Hepatocyte (in vitro differentiated cells): ENCODE measurements around the gene SERPINB6. TPM values are rescaled to one million over a fixed set of nuclear protein-coding genes. Genes with fewer than 3 reads are reported as not detected.

Source experiments
- DNase-seq: peaks from one replicate; pipeline ENCODE4 v3.0.0-alpha.2; 2016; ENCODE audit warnings: low spot score
- H2AFZ ChIP-seq: fragments of 200-600 bp; sonication (generic); 2 replicates; pipeline ENCODE4 v1.6.0; 2016; ENCODE audit warnings: antibody characterized with exemption, mild to moderate bottlenecking
- H3K27ac ChIP-seq: fragments of 200-600 bp; sonication (generic); 2 replicates; pipeline ENCODE4 v1.5.1; 2016; ENCODE audit warnings: mild to moderate bottlenecking
- H3K27me3 ChIP-seq: fragments of 200-600 bp; sonication (generic); 2 replicates; pipeline ENCODE4 v1.6.1; 2016
- H3K36me3 ChIP-seq: fragments of 200-600 bp; sonication (generic); replicated peaks from 2 replicates; pipeline ENCODE4 v1.5.1; 2016; ENCODE audit warnings: low read depth; ENCODE audit not compliant: insufficient read depth
- H3K4me1 ChIP-seq: fragments of 200-600 bp; sonication (generic); 2 replicates; pipeline ENCODE4 v1.5.1; 2016; ENCODE audit warnings: mild to moderate bottlenecking, moderate library complexity; ENCODE audit not compliant: insufficient read depth
- H3K4me2 ChIP-seq: fragments of 200-600 bp; sonication (generic); 2 replicates; pipeline ENCODE4 v1.6.0; 2016
- H3K4me3 ChIP-seq: fragments of 200-600 bp; sonication (generic); 2 replicates; pipeline ENCODE4 v1.5.1; 2016; ENCODE audit warnings: mild to moderate bottlenecking
- H3K79me2 ChIP-seq: fragments of 200-600 bp; sonication (generic); 2 replicates; pipeline ENCODE4 v1.6.0; 2017; ENCODE audit warnings: mild to moderate bottlenecking
- H3K9me2 ChIP-seq: fragments of 200-600 bp; sonication (generic); replicated peaks from 2 replicates; pipeline ENCODE4 v1.6.0; 2017; ENCODE audit warnings: mild to moderate bottlenecking; ENCODE audit not compliant: insufficient read depth
- H3K9me3 ChIP-seq: fragments of 200-600 bp; sonication (generic); 2 replicates; pipeline ENCODE4 v1.5.1; 2016; ENCODE audit warnings: low read depth, mild to moderate bottlenecking
- H4K20me1 ChIP-seq: fragments of 200-600 bp; sonication (generic); 2 replicates; pipeline ENCODE4 v1.6.0; 2016; ENCODE audit warnings: mild to moderate bottlenecking; ENCODE audit not compliant: insufficient read depth, poor library complexity, severe bottlenecking
- CTCF ChIP-seq: fragments of 200-600 bp; sonication (generic); IDR thresholded peaks from 2 replicates; pipeline ENCODE4 v1.5.1; 2016; ENCODE audit warnings: antibody characterized with exemption, mild to moderate bottlenecking; ENCODE audit not compliant: poor library complexity
- EZH2 ChIP-seq: fragments of 200-600 bp; sonication (generic); IDR thresholded peaks from 2 replicates; pipeline ENCODE4 v1.6.1; 2016; ENCODE audit warnings: antibody characterized with exemption, mild to moderate bottlenecking, borderline replicate concordance
- EZH2phosphoT487 ChIP-seq: fragments of 200-600 bp; sonication (generic); IDR thresholded peaks from one replicate; pipeline ENCODE4 v1.6.1; 2018; ENCODE audit warnings: antibody characterized with exemption, mild to moderate bottlenecking, low read depth, moderate library complexity; ENCODE audit not compliant: unreplicated experiment, severe bottlenecking
- WGBS: methylation state at CpG from one replicate; pipeline ENCODE4 v1.1.6; 2016; ENCODE audit warnings: low lambda C conversion rate; ENCODE audit errors: missing lambda C conversion rate; 5-methylcytosine and 5-hydroxymethylcytosine counted together
- polyA plus RNA-seq: library from polyadenylated mRNA; unstranded; fragments of >200 nt; fragmentation: Nextera tagmentation; extraction: Ambion mirVana; gene quantifications from 2 replicates; pipeline ENCODE4 v1.2.1, GENCODE V29; 2016
- total RNA-seq: library from RNA; depleted of rRNA; stranded (reverse); fragments of >200 nt; gene quantifications from 2 replicates; pipeline ENCODE4 v1.2.3, GENCODE V29; 2014

SERPINB6 gene
- total and polyA plus RNA-seq, 2 experiments from 2014 or later: 87.9 to 109 TPM

- Histone ChIP-seq H2AFZ (no peak overlapping the region), H3K9me2 (no peaks in the 10 kb centered on the region)
- no peak for TF ChIP-seq CTCF
- no peak for TF ChIP-seq EZH2
- TF ChIP-seq EZH2phosphoT487: no peak
Measured at GRCh38 chr6:2978923-2979322, 7.6 kb upstream of the SERPINB6 start.

GRCh38 chr6:2977799-2978590 lies 6.6 kb upstream of the SERPINB6 start:
- H2AFZ ChIP-seq: no peak overlapping the region
- H3K4me1 ChIP-seq: peaks cover 29% of the 10 kb centered on the region
- H3K27ac ChIP-seq: peak overlapping the region; percentile 13
- H3K36me3 ChIP-seq: no peaks in the 10 kb centered on the region
- no peak for DNase-seq
- no peaks in the 10 kb centered on the region for H3K27me3 ChIP-seq
- no peak overlapping the region for H3K4me2 ChIP-seq
- no peaks in the 10 kb centered on the region for H3K9me3 ChIP-seq
- no peak overlapping the region for H3K4me3 ChIP-seq
- H3K79me2 ChIP-seq: peaks cover under 1% of the 10 kb centered on the region
- TF ChIP-seq CTCF (no peak), EZH2 (no peak), EZH2phosphoT487 (no peak)
- 72% methylated on average over 3 of the region's 3 CpGs for WGBS
- no peaks in the 10 kb centered on the region for H3K9me2 ChIP-seq
- no peaks in the 10 kb centered on the region for H4K20me1 ChIP-seq

More at GRCh38 chr6:2978923-2979322, 7.6 kb upstream of the SERPINB6 start:
- H4K20me1 ChIP-seq: no peaks in the 10 kb centered on the region
- no peak overlapping the region for H3K4me2 ChIP-seq
- H3K27ac ChIP-seq: no peak overlapping the region
- H3K27me3 ChIP-seq: no peaks in the 10 kb centered on the region
- no peaks in the 10 kb centered on the region for H3K36me3 ChIP-seq
- WGBS: 61% methylated on average over 4 of the region's 4 CpGs
- peaks cover 32% of the 10 kb centered on the region for H3K4me1 ChIP-seq
- H3K79me2 ChIP-seq: no peaks in the 10 kb centered on the region
- DNase-seq: no peak
- H3K9me3 ChIP-seq: no peaks in the 10 kb centered on the region
- H3K4me3 ChIP-seq: no peak overlapping the region

- Histone ChIP-seq H3K4me1 (peaks cover 23% of the 10 kb centered on the region), H3K27me3 (no peaks in the 10 kb centered on the region), H3K36me3 (no peaks in the 10 kb centered on the region), H2AFZ (no peak overlapping the region), H3K9me3 (no peaks in the 10 kb centered on the region), H3K4me3 (no peak overlapping the region), H3K27ac (no peak overlapping the region), H3K4me2 (no peak overlapping the region), H3K9me2 (no peaks in the 10 kb centered on the region), H4K20me1 (no peaks in the 10 kb centered on the region), H3K79me2 (peaks cover 7% of the 10 kb centered on the region)
- TF ChIP-seq EZH2phosphoT487: no peak
- TF ChIP-seq EZH2: no peak
- no peak for TF ChIP-seq CTCF
- WGBS: 90% methylated on average over 5 of the region's 5 CpGs
- no peak for DNase-seq
Measured at GRCh38 chr6:2977290-2977689, 5.9 kb upstream of the SERPINB6 start.
